Measurements from ENCODE around the gene DYNLT5. TPM values are rescaled to one million over a fixed set of nuclear protein-coding genes. Genes with fewer than 3 reads are reported as not detected.
A peak's percentile ranks its signal among the peaks of the same experiment; 100 is the strongest.

DYNLT5 gene
- total RNA-seq, 1 experiment from 2014 or later, result not detected

DNA sequence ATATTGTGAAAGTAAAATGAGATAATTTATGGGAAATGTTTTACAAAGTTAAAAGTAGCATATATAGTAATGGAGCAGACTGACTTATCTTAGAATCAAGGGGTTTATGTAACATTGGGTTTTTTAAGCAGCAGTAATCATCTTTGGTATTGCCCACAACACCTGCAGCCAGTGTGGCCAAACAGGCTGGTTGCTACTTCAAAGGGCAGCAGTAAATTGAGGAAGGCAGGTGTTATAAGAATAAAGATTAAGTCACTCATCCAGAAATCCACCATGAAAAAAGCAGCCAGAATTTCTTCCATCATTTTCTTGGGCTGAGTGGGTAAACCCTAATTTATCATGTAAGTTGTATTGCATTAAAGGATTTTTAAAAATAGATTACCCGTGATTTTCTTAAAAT, 16.7 kb downstream of the DYNLT5 start:
- Histone ChIP-seq H3F3A (ENCODE audit: low read length, unreplicated experiment) (no peaks in the 10 kb centered on the region), H3K9me3 (ENCODE audit: low read length) (no peaks in the 10 kb centered on the region), H3K27me3 (ENCODE audit: low read length) (no peaks in the 10 kb centered on the region), H3K9ac (ENCODE audit: low read length) (no peak overlapping the region), H3K79me2 (ENCODE audit: low read length) (no peaks in the 10 kb centered on the region), H3K4me3 (ENCODE audit: low read length) (no peak overlapping the region), H3K36me3 (ENCODE audit: low read depth, low read length) (no peaks in the 10 kb centered on the region), H3K27ac (ENCODE audit: low read length) (no peak overlapping the region), H2AFZ (ENCODE audit: low read length) (no peak overlapping the region), H4K20me1 (ENCODE audit: low read length) (no peaks in the 10 kb centered on the region), H3K4me1 (ENCODE audit: insufficient read depth, low read length) (no peaks in the 10 kb centered on the region), H3K4me2 (ENCODE audit: low read length) (no peak overlapping the region), H3K9me2 (replicated peaks; ENCODE audit: low read length) (no peaks in the 10 kb centered on the region)
- CTCF ChIA-PET, result no interaction called here
- no TSS peak for BruUV-seq (replicated peaks)
- DNase-seq, result no peak
- intact Hi-C loops (cut with micrococcal nuclease), result loop anchor here (5.0 to 10.0 kb wide), 2 partner anchors 163 to 736 kb away; no protein-coding TSS in a partner anchor
- no peak for TF ChIP-seq EZH2 (IDR thresholded peaks at IDR 0.05; ENCODE audit: low read length, unreplicated experiment)
- TF ChIP-seq, protein P1, sequence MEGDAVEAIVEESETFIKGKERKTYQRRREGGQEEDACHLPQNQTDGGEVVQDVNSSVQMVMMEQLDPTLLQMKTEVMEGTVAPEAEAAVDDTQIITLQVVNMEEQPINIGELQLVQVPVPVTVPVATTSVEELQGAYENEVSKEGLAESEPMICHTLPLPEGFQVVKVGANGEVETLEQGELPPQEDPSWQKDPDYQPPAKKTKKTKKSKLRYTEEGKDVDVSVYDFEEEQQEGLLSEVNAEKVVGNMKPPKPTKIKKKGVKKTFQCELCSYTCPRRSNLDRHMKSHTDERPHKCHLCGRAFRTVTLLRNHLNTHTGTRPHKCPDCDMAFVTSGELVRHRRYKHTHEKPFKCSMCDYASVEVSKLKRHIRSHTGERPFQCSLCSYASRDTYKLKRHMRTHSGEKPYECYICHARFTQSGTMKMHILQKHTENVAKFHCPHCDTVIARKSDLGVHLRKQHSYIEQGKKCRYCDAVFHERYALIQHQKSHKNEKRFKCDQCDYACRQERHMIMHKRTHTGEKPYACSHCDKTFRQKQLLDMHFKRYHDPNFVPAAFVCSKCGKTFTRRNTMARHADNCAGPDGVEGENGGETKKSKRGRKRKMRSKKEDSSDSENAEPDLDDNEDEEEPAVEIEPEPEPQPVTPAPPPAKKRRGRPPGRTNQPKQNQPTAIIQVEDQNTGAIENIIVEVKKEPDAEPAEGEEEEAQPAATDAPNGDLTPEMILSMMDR (conservative IDR thresholded peaks at IDR 0.05; ENCODE audit: low read depth, low read length), result no peak
- no peak for TF ChIP-seq EZH2phosphoT487 (IDR thresholded peaks at IDR 0.05; ENCODE audit: borderline replicate concordance, low read length)
- ATAC-seq, result no peak
- POLR2A ChIA-PET (ENCODE audit: unreplicated experiment), result no interaction called here

DNA sequence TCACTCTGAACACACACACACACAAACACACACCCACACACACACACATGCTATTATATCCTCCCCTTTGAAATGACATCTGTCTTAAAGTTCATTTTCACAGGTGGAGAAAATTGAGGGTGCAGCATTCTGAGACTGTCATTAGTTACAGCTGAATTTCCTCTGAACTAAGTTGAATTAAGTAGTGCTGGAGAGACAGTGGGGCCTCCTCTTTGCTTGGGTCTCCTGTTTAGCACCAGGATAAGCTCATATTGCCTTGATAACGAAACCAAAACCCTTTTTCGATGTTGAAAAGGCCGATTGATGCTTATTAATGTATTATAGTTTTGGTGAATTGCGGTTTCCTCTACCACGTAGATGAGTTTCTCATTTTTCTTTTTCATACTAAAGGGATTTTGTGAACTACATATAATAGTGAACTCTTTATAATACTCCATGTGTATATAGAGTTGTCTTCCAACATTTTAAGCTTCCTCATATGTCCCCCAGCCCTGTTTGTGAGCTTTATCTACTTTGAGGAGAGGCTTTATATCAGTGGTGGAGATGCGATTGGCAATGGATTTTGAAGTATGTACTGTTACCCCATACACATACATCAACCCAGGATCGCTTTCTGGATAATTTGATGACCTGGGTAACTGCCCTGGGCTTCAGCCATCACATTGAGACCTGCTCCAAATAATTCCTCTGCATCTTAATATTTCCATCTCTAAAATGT, 17.4 kb downstream of the DYNLT5 start:
- intact Hi-C loops (cut with micrococcal nuclease), result loop anchor here (5.0 to 10.0 kb wide), 2 partner anchors 163 to 735 kb away; no protein-coding TSS in a partner anchor
- Histone ChIP-seq H3F3A (ENCODE audit: low read length, unreplicated experiment) (no peaks in the 10 kb centered on the region), H3K4me1 (ENCODE audit: insufficient read depth, low read length) (no peaks in the 10 kb centered on the region), H3K36me3 (ENCODE audit: low read depth, low read length) (no peaks in the 10 kb centered on the region), H3K9ac (ENCODE audit: low read length) (no peak overlapping the region), H3K27ac (ENCODE audit: low read length) (no peak overlapping the region), H3K79me2 (ENCODE audit: low read length) (no peaks in the 10 kb centered on the region), H3K9me3 (ENCODE audit: low read length) (no peaks in the 10 kb centered on the region), H3K27me3 (ENCODE audit: low read length) (no peaks in the 10 kb centered on the region), H2AFZ (ENCODE audit: low read length) (0 out of 2 replicates have a peak overlapping the region, but pooled peaks have one; percentile 51), H3K4me2 (ENCODE audit: low read length) (peak overlapping the region; percentile 66), H3K4me3 (ENCODE audit: low read length) (peak overlapping the region; percentile 23; the same call in 1 of the 2 replicates), H3K9me2 (replicated peaks; ENCODE audit: low read length) (no peaks in the 10 kb centered on the region), H4K20me1 (ENCODE audit: low read length) (no peaks in the 10 kb centered on the region)
- DNase-seq (no peak), ATAC-seq (no peak)
- TF ChIP-seq, protein P1 (conservative IDR thresholded peaks at IDR 0.05; ENCODE audit: low read depth, low read length), result no peak
- TF ChIP-seq EZH2 (IDR thresholded peaks at IDR 0.05; ENCODE audit: low read length, unreplicated experiment), result no peak
- TF ChIP-seq EZH2phosphoT487 (IDR thresholded peaks at IDR 0.05; ENCODE audit: borderline replicate concordance, low read length), result no peak
- BruUV-seq (replicated peaks), result no TSS peak
- POLR2A ChIA-PET (ENCODE audit: unreplicated experiment), result no interaction called here
- CTCF ChIA-PET, result no interaction called here

DNA sequence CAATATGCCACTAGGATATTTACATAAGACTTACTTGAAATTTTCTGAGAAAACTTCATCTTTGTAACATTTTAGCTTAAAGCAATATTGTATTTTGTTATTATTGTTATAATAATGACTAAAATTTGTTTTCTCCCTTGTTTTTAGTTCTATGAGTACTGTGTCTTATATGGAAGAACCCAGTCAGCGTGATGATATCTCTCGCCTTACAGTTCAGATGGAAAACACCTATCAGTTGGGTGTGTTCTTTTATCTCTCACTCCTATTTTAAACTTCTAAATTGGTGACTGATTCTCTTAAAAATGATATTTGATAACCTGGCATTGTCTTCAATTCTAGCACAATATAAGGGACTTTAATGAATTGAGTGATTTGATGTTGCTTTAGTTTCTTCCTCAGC, 18.0 kb downstream of the DYNLT5 start:
- no peak for DNase-seq
- Histone ChIP-seq H3K9me3 (ENCODE audit: low read length) (no peaks in the 10 kb centered on the region), H3K9ac (ENCODE audit: low read length) (no peak overlapping the region), H3K9me2 (replicated peaks; ENCODE audit: low read length) (no peaks in the 10 kb centered on the region), H2AFZ (ENCODE audit: low read length) (no peak overlapping the region), H3K4me1 (ENCODE audit: insufficient read depth, low read length) (no peaks in the 10 kb centered on the region), H3K4me2 (ENCODE audit: low read length) (no peak overlapping the region), H3K27ac (ENCODE audit: low read length) (no peak overlapping the region), H3K36me3 (ENCODE audit: low read depth, low read length) (no peaks in the 10 kb centered on the region), H3K27me3 (ENCODE audit: low read length) (no peaks in the 10 kb centered on the region), H3K4me3 (ENCODE audit: low read length) (no peak overlapping the region), H3F3A (ENCODE audit: low read length, unreplicated experiment) (no peaks in the 10 kb centered on the region), H3K79me2 (ENCODE audit: low read length) (no peaks in the 10 kb centered on the region), H4K20me1 (ENCODE audit: low read length) (no peaks in the 10 kb centered on the region)
- BruUV-seq (replicated peaks), result no TSS peak
- ChIA-PET POLR2A (ENCODE audit: unreplicated experiment) (no interaction called here), CTCF (no interaction called here)
- no peak for TF ChIP-seq EZH2phosphoT487 (IDR thresholded peaks at IDR 0.05; ENCODE audit: borderline replicate concordance, low read length)
- TF ChIP-seq, protein P1 (conservative IDR thresholded peaks at IDR 0.05; ENCODE audit: low read depth, low read length), result no peak
- TF ChIP-seq EZH2 (IDR thresholded peaks at IDR 0.05; ENCODE audit: low read length, unreplicated experiment), result no peak
- no peak for ATAC-seq
- intact Hi-C loops (cut with micrococcal nuclease), result no loop called here
